Activated CD4-positive, alpha-beta T cell treated with anti-CD3 and anti-CD28 coated beads for 36 hours (primary cell): Measurements from ENCODE around the gene WSCD1. TPM values are rescaled to one million over a fixed set of nuclear protein-coding genes. Genes with fewer than 3 reads are reported as not detected.

Experiments used
- ATAC-seq: fragments of 200-7000 bp; cut with Tn5 transposase; one replicate; pipeline ENCODE4 v1.10.0; 2021; ENCODE audit warnings: mild to moderate bottlenecking, moderate library complexity
- CTCF ChIA-PET: fragments of 350-600 bp; sonication (Branson Sonifier 250); formaldehyde crosslinking; loops from one replicate; lab custom pipeline; 2021; ENCODE audit warnings: antibody characterized with exemption; lab: Charles Lee
- POLR2A ChIA-PET: fragments of 350-600 bp; sonication (Branson Sonifier 250); formaldehyde crosslinking; loops from one replicate; lab custom pipeline; 2021; ENCODE audit warnings: antibody characterized with exemption, inconsistent platforms; lab: Charles Lee
- DNase-seq: peaks from one replicate; pipeline ENCODE4 v3.0.0-alpha.2; 2020
- H3K27ac Mint-ChIP-seq: one replicate; pipeline ENCODE4 v1.8.0; 2021; ENCODE audit warnings: mixed read lengths
- H3K27me3 Mint-ChIP-seq: one replicate; pipeline ENCODE4 v1.8.0; 2021; ENCODE audit warnings: mixed read lengths
- H3K36me3 Mint-ChIP-seq: one replicate; pipeline ENCODE4 v1.8.0; 2021; ENCODE audit warnings: low read depth, mixed read lengths
- H3K4me1 Mint-ChIP-seq: one replicate; pipeline ENCODE4 v1.8.0; 2021; ENCODE audit warnings: mixed read lengths
- H3K4me3 Mint-ChIP-seq: one replicate; pipeline ENCODE4 v1.8.0; 2021; ENCODE audit warnings: mild to moderate bottlenecking, moderate library complexity, mixed read lengths
- H3K9me3 Mint-ChIP-seq: one replicate; pipeline ENCODE4 v1.8.0; 2021; ENCODE audit warnings: low read depth, mixed read lengths
- intact Hi-C, 2 experiments: fragments of 100-400 bp; cut with DNase I in 1 of 2; cut with micrococcal nuclease in 1 of 2; formaldehyde crosslinking; loops; one replicate each; pipeline versions ENCODE4 v1.14.2 to v1.15.1; 2022 to 2024; cut with DNase I, micrococcal nuclease
- total RNA-seq, 2 experiments: library from RNA; stranded (reverse); gene quantifications; one replicate each; pipeline ENCODE4 v1.2.3, GENCODE V29; 2021

Gene WSCD1
- total RNA-seq, 2 experiments from 2014 or later = 0.04 to 0.16 TPM

DNA sequence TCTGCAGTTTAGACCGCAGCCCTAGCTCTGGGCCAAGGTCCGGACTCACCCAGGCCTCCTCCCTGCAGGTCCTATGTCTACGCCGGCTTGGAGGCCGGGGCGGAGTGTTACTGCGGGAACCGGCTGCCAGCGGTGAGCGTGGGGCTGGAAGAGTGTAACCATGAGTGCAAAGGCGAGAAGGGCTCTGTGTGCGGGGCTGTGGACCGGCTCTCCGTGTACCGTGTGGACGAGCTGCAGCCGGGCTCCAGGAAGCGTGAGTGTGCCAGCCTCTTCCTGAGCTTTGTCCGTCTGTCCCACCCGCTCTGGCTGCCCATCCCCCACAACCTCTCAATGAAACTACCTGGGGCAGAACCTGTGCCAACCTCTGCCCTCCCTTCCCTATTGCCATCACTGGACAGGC is 20.1 kb downstream of the WSCD1 start:
- no peak overlapping the region for H3K27ac Mint-ChIP-seq
- no peaks in the 10 kb centered on the region for H3K4me1 Mint-ChIP-seq
- ATAC-seq = no peak
- intact Hi-C loops = no loop called here
- no peaks in the 10 kb centered on the region for H3K27me3 Mint-ChIP-seq
- ChIA-PET CTCF (no interaction called here), POLR2A (no interaction called here)
- no peak overlapping the region for H3K4me3 Mint-ChIP-seq
- no peaks in the 10 kb centered on the region for H3K36me3 Mint-ChIP-seq
- DNase-seq = no peak
- no peaks in the 10 kb centered on the region for H3K9me3 Mint-ChIP-seq

DNA sequence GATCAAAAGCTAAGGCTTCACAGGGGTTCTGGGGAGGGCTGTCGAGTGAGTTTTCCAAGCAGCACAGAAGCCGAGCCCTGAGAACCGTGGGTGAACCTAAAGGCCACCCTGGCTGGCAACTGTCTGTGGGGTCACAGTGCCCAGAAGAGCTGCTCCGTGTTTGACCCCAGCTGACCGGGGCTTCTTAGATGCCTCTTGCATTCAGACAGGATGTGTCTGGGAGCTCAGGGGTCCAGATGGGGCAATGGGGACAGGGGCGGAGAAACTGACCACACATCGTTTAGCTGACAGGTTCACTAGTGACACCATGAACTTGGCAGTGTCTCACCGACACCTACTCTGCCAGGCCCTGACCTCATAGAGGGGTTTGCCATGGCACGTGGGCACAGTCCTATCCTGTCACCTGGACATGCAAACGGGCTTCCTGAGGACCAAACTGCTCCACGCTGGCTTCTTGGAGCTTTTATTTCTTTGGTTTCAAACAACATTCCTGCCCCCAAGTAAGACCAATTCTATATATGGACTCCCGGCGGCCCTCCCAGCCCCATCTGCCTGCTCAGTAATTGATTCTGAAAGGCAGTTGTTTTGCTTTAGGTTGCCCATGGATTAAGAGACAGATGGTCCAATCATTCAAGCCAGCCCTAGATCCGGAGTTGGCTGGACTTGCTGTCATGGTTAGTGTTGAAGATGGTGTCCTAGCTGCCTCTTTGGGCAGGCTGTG is 22.2 kb downstream of the WSCD1 start:
- H3K27me3 Mint-ChIP-seq = no peaks in the 10 kb centered on the region
- intact Hi-C loops = no loop called here
- no peak overlapping the region for H3K27ac Mint-ChIP-seq
- no peaks in the 10 kb centered on the region for H3K4me1 Mint-ChIP-seq
- CTCF ChIA-PET = no interaction called here
- H3K4me3 Mint-ChIP-seq = no peak overlapping the region
- POLR2A ChIA-PET = no interaction called here
- DNase-seq (no peak), ATAC-seq (no peak)
- no peaks in the 10 kb centered on the region for H3K36me3 Mint-ChIP-seq
- no peaks in the 10 kb centered on the region for H3K9me3 Mint-ChIP-seq

DNA sequence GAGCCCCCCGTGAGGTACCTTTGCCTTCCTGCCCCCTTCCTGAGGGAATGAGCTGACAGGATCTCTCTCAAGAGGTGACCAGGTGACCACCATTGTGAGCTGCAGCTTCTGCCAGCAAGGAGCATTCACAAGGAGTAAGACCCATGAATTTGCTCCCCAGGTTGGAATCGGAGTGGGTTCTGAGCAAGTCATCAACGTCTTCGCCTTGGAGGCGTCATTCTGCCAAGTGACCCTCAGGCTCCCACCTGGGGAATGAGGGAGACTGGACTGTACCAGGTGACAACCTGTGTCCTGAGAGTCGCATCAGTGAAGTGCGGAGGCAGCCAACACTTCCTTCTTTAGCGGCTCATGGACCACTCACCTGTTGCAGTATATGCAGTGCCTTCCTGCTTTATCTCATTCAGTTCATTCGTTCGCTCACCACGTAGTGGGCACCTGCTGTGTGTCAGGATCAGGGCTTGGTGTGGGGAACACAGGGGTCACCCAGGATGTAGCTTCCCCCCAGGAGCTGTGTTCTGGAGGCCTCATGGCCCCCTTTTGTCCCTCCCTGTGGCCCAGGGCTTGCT is 22.8 kb downstream of the WSCD1 start:
- ChIA-PET POLR2A (no interaction called here), CTCF (no interaction called here)
- no peaks in the 10 kb centered on the region for H3K27me3 Mint-ChIP-seq
- H3K27ac Mint-ChIP-seq = no peak overlapping the region
- H3K4me1 Mint-ChIP-seq = no peaks in the 10 kb centered on the region
- ATAC-seq (no peak), DNase-seq (no peak)
- intact Hi-C loops = no loop called here
- no peaks in the 10 kb centered on the region for H3K9me3 Mint-ChIP-seq
- no peaks in the 10 kb centered on the region for H3K36me3 Mint-ChIP-seq
- no peak overlapping the region for H3K4me3 Mint-ChIP-seq

DNA sequence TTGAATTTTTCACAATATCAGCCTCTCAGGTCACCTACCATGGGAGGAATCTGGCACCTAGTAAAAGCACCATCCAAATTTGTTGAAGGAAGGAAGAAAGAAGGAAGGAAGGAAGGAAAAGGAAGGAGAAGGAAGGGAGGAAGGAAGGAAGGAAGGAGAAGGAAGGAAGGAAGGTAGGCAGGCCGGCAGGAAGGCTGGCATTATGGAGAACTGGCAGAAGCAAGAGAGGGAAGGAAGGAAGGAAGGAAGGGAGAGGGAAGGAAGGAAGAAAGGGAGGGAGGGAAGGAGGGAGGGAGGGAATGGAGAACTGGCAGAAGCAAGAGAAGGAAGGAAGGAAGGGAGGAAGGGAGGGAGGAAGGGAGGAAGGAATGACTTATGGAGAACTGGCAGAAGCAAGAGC is 24.3 kb downstream of the WSCD1 start:
- intact Hi-C loops = no loop called here
- CTCF ChIA-PET = no interaction called here
- Mint-ChIP-seq H3K27me3 (no peaks in the 10 kb centered on the region), H3K4me1 (no peaks in the 10 kb centered on the region), H3K9me3 (no peaks in the 10 kb centered on the region), H3K4me3 (no peak overlapping the region), H3K36me3 (no peaks in the 10 kb centered on the region), H3K27ac (no peak overlapping the region)
- no peak for DNase-seq
- POLR2A ChIA-PET = no interaction called here
- no peak for ATAC-seq

DNA sequence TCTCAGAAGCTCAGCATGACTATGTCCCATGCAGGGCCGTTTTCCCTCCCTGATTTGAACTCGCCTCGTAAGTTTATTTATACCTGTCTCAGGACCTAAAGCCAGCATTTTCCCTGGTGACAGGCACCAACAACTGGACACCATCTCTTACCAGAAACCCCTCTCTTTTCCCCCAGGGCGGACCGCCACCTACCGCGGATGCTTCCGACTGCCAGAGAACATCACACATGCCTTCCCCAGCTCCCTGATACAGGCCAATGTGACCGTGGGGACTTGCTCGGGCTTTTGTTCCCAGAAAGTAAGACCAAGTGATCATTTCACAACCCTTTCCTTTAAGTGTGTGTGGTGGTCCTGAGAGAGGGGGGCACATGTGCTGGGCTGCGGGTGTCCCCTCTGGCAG is 24.7 kb downstream of the WSCD1 start:
- no peaks in the 10 kb centered on the region for H3K9me3 Mint-ChIP-seq
- DNase-seq = no peak
- no peak for ATAC-seq
- ChIA-PET CTCF (no interaction called here), POLR2A (no interaction called here)
- intact Hi-C loops = no loop called here
- H3K27ac Mint-ChIP-seq = no peak overlapping the region
- H3K4me1 Mint-ChIP-seq = no peaks in the 10 kb centered on the region
- no peaks in the 10 kb centered on the region for H3K36me3 Mint-ChIP-seq
- no peaks in the 10 kb centered on the region for H3K27me3 Mint-ChIP-seq
- H3K4me3 Mint-ChIP-seq = no peak overlapping the region

DNA sequence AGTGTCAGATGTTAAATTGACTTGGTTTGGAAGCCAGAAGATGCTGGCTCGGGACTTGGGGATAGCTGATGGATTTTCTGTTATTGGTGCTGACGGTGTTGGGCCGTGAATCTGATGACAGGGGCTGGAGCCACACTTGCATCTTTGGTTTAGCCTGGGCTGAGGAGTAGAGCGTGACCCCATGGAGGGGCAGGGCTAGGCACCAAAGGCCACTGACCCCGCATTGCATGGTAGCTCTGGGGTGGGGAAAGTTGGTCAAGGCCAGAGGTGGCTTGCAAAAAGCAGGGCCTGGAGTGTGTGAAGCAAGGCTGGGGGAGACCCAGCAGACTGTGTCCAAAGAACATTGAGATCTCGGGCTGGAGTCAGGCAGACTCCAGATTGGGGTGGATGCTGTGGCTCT is 25.3 kb downstream of the WSCD1 start:
- H3K4me1 Mint-ChIP-seq = no peaks in the 10 kb centered on the region
- no peaks in the 10 kb centered on the region for H3K36me3 Mint-ChIP-seq
- ChIA-PET POLR2A (interaction anchor here (0.6 kb wide), 1 partner anchor 441 kb away, joined by 3 read pairs; no protein-coding TSS in a partner anchor), CTCF (no interaction called here)
- H3K9me3 Mint-ChIP-seq = no peaks in the 10 kb centered on the region
- H3K4me3 Mint-ChIP-seq = no peak overlapping the region
- ATAC-seq = no peak
- H3K27ac Mint-ChIP-seq = no peak overlapping the region
- no peak for DNase-seq
- intact Hi-C loops = no loop called here
- H3K27me3 Mint-ChIP-seq = no peaks in the 10 kb centered on the region

DNA sequence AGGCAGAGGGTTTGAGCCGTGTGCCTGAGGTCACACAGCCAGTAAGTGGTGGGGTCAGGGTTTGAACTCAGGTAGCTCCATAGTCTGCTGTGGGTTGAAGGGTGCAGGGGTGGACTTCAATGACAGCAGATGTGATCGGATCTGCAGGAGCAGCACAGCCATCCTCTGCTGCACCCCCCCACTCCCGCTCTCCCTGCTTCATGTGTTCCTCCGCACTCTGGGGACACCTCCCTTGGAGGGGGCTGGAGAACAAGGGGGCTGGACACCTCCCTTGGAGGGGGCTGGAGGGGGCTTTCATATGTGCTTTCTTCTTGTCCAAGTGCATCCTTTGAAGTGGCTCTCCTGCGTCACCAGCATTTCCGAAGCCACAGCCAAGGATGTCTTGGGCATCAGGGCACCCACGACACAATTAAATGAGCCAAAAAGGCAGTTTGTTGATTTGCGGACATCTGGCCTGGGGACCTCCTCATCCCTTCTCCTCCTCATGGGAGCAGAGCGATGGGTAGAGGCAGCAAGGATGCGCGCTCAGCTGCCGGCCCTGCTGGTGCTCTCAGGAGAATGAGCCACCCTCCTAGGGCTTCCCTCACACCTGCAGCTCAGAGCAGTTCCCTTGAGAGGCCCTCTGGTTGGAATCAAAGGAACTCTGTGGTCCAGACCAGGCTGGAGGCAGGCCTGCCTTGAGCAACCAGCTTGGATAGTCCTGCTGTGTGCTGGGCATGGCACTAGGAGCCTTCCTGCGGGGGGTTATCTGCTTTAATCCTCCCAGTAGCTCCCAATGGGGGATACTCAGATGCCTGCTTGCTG is 26.2 kb downstream of the WSCD1 start:
- Mint-ChIP-seq H3K27me3 (no peaks in the 10 kb centered on the region), H3K4me3 (no peak overlapping the region), H3K4me1 (no peaks in the 10 kb centered on the region), H3K36me3 (no peaks in the 10 kb centered on the region), H3K9me3 (no peaks in the 10 kb centered on the region), H3K27ac (no peak overlapping the region)
- DNase-seq (no peak), ATAC-seq (no peak)
- ChIA-PET CTCF (no interaction called here), POLR2A (no interaction called here)
- intact Hi-C loops = no loop called here

DNA sequence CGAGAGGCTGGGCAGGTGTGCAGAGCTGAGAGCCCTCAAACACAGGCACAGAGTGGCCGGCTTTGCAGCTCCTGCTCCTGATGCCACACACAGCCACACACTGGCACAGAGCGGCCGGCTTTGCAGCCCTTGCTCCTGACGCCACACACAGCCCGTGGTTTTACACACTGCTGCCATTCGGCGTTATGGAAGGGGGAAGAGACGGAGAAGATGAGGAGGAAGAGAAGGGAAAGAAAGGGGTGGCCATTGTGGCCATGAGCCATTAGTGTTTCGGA is 26.8 kb downstream of the WSCD1 start:
- CTCF ChIA-PET = no interaction called here
- Mint-ChIP-seq H3K27ac (no peak overlapping the region), H3K36me3 (no peaks in the 10 kb centered on the region), H3K27me3 (no peaks in the 10 kb centered on the region), H3K4me3 (no peak overlapping the region), H3K4me1 (no peaks in the 10 kb centered on the region), H3K9me3 (no peaks in the 10 kb centered on the region)
- no peak for DNase-seq
- POLR2A ChIA-PET = no interaction called here
- no peak for ATAC-seq
- intact Hi-C loops = no loop called here

DNA sequence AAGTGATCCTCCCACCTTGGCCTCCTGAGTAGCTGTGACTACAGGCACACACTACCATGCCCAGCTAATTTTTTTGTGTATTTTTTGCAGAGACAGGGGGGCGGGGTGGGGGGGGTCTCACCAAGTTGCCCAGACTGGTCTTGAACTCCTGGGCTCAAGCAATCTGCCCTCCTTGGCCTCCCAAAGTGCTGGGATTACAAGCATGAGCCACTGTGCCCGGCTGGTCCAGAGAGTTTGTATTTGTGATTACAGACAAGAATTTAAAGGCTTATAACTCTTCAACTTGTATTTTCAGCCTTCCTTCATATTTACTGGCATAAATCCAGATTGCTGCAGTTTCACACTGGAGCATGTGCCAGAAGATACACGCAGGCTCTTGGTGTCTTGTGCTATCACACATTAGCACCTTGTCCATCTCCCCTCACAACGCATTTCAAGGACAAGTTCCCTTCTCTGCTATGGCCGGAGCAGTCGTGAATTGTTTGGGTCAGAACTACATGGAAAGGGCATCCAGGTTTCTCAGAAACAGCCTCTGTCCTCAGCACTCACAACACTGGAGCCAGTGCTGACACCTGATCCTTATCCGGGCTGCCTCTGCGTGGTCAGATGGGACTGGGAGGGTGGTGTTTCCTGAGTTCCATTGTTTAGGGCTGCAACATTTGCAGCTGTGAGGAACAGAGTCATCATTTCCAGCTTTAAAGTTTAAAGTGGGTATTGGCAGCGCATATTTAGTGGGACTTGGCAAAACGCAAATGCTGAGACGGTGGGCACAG is 28.1 kb downstream of the WSCD1 start:
- intact Hi-C loops = no loop called here
- ATAC-seq (no peak), DNase-seq (no peak)
- Mint-ChIP-seq H3K27me3 (no peaks in the 10 kb centered on the region), H3K27ac (no peak overlapping the region), H3K36me3 (no peaks in the 10 kb centered on the region), H3K9me3 (no peaks in the 10 kb centered on the region), H3K4me3 (no peak overlapping the region), H3K4me1 (no peaks in the 10 kb centered on the region)
- POLR2A ChIA-PET = no interaction called here
- CTCF ChIA-PET = no interaction called here

DNA sequence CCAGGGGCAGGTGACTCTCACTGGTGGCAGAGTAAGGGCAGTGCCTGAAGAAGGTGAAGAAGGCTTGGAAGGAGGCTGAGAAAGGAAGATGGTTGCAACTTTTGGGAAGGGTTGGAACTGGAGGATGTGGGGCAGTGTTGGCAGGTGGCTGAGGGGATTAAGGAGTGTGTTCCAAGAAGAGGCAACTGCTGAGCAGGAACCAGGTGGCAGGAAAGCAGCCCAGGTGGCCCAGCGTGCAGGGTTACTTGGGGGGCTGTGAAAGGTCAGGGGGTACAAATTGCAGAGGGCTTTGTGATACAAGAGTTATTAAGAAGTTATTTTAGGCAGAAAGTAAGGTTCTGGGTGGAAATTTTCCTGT is 28.6 kb downstream of the WSCD1 start:
- POLR2A ChIA-PET = no interaction called here

DNA sequence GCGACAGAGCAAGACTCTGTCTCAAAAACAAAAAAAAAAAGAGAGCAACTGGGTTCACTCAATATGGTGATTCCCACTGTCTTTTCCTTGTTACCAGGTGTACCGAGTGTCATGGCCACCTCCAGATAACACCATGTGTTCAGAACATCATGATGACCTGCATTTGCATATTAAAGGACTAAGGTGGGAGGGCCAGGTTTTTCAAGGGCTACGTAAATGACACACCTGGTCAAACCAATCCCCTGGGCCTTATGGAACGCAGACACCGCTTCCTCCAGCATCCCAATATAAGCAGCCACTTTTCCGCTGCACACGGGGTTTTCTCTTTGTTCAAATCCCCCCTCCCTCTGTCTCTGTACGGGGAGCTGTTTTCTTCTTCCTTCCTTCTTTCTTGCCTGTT is 29.3 kb downstream of the WSCD1 start:
- DNase-seq = no peak
- no peaks in the 10 kb centered on the region for H3K4me1 Mint-ChIP-seq
- intact Hi-C loops = no loop called here
- no peak for ATAC-seq
- no peaks in the 10 kb centered on the region for H3K36me3 Mint-ChIP-seq
- POLR2A ChIA-PET = no interaction called here
- H3K27ac Mint-ChIP-seq = no peak overlapping the region
- no peaks in the 10 kb centered on the region for H3K9me3 Mint-ChIP-seq
- H3K4me3 Mint-ChIP-seq = no peak overlapping the region
- H3K27me3 Mint-ChIP-seq = no peaks in the 10 kb centered on the region
- CTCF ChIA-PET = no interaction called here

More for the DNA sequence above, 28.6 kb downstream of the WSCD1 start:
- CTCF ChIA-PET = no interaction called here
- Mint-ChIP-seq H3K27me3 (no peaks in the 10 kb centered on the region), H3K27ac (no peak overlapping the region), H3K9me3 (no peaks in the 10 kb centered on the region), H3K4me1 (no peaks in the 10 kb centered on the region), H3K36me3 (no peaks in the 10 kb centered on the region), H3K4me3 (no peak overlapping the region)
- intact Hi-C loops = no loop called here
- DNase-seq = no peak
- ATAC-seq = no peak

DNA sequence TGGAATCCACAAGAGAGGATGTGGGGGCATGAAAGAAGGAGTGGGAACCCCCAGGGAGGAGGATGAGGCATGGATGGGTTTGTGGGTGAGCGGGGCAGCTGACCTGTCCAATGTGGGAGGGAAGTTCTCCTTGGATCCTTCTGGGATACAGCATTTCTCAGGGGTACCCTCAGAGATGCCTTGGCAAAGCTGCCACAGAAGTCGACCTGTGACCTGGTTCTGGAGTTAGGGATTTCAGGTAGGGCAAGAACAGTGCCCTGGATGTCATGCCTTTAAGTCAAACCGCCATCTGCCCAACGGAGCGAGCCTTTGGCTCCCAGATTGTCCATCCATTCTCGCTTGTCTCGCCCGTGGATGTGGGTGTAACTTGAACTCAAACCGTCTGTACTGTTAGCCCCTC is 30.0 kb downstream of the WSCD1 start:
- ChIA-PET POLR2A (no interaction called here), CTCF (no interaction called here)
- Mint-ChIP-seq H3K36me3 (no peaks in the 10 kb centered on the region), H3K9me3 (no peaks in the 10 kb centered on the region), H3K27ac (no peak overlapping the region), H3K4me3 (no peak overlapping the region), H3K4me1 (no peaks in the 10 kb centered on the region), H3K27me3 (peaks cover under 1% of the 10 kb centered on the region)
- DNase-seq (no peak), ATAC-seq (no peak)
- intact Hi-C loops = no loop called here
